ENCODE measurements around the gene TCP11L2.

TCP11L2 gene

DNA sequence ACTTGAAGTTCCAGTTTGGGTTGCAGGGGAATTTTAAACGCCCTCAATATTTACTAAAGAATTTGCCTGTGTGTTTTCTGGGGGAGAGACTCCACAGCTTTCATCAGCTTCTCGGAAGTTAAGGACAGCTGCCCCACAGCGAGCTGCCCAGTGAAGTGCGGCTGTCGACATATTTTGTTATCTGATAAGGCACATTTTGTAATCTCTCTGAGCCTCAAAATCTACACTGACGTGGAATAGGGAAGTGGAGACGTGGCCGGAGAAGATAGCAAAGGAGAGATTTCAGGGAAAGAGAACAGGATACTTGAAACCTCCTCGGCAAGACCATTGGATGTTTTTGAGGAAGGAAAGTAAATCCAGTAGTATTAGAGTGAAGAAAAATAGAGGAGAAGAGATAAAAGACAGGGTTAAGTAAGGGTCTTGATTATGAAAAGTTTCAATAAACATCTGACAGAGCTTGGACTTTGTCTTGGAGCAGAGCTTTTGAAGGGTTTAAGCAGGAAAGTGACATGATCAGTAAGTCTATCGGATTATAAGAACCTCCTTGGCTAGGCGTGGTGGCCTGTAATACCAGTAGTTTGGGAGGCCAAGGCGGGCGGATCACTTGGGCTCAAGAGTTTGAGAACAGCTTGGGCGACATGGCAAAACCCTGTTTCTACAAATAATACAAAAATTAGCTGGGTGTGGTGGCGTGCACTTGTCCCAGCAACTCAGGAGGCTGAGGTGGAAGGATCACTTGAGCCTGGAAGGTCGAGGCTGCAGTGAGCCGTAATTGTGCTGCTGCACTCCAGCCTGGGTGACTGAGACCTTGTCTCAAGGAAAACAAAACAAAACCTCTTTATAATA lies 56.1 kb downstream of the TCP11L2 start:
- TF ChIP-seq EZH2phosphoT487 (IDR thresholded peaks at IDR 0.05; ENCODE audit: low read length), result no peak
- TF ChIP-seq, protein P1, sequence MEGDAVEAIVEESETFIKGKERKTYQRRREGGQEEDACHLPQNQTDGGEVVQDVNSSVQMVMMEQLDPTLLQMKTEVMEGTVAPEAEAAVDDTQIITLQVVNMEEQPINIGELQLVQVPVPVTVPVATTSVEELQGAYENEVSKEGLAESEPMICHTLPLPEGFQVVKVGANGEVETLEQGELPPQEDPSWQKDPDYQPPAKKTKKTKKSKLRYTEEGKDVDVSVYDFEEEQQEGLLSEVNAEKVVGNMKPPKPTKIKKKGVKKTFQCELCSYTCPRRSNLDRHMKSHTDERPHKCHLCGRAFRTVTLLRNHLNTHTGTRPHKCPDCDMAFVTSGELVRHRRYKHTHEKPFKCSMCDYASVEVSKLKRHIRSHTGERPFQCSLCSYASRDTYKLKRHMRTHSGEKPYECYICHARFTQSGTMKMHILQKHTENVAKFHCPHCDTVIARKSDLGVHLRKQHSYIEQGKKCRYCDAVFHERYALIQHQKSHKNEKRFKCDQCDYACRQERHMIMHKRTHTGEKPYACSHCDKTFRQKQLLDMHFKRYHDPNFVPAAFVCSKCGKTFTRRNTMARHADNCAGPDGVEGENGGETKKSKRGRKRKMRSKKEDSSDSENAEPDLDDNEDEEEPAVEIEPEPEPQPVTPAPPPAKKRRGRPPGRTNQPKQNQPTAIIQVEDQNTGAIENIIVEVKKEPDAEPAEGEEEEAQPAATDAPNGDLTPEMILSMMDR (IDR thresholded peaks at IDR 0.05; ENCODE audit: low read length), result 0 out of 2 replicates have a peak, but pooled peaks have one; percentile 16
- TF ChIP-seq EZH2 (optimal IDR thresholded peaks at IDR 0.05; ENCODE audit: low read depth, low read length), result no peak
- peak overlapping the region; percentile 73 for H3K4me2 ChIP-seq (ENCODE audit: low read depth, low read length)
- H4K20me1 ChIP-seq (ENCODE audit: insufficient read depth, low read length), result no peaks in the 10 kb centered on the region
- H3K9ac ChIP-seq (ENCODE audit: low read length), result peak overlapping the region; percentile 75
- peak overlapping the region; percentile 75 for H2AFZ ChIP-seq (ENCODE audit: low read length)
- DNase-seq, result no peak
- peaks cover 50% of the 10 kb centered on the region for H3K79me2 ChIP-seq (ENCODE audit: low read length)
- H3K4me1 ChIP-seq (ENCODE audit: low read length), result 0 out of 2 replicates have a peak, but pooled peaks cover 4% of the 10 kb centered on the region
- H3K36me3 ChIP-seq (replicated peaks; ENCODE audit: insufficient read depth, low read length), result no peaks in the 10 kb centered on the region
- peak overlapping the region; percentile 72 for H3K4me3 ChIP-seq (ENCODE audit: low read length)
- H3K9me3 ChIP-seq (replicated peaks; ENCODE audit: insufficient read depth, low read length), result no peaks in the 10 kb centered on the region
- 0 out of 2 replicates have a peak, but pooled peaks cover 3% of the 10 kb centered on the region for H3F3A ChIP-seq (ENCODE audit: insufficient read depth, low read length)
- H3K27ac ChIP-seq (ENCODE audit: low read length), result peak overlapping the region; percentile 56; the same call in 1 of the 2 replicates
- H3K27me3 ChIP-seq (replicated peaks; ENCODE audit: insufficient read depth, low read length), result no peaks in the 10 kb centered on the region
- H3K9me2 ChIP-seq (replicated peaks; ENCODE audit: insufficient read depth, low read length), result no peaks in the 10 kb centered on the region

DNA sequence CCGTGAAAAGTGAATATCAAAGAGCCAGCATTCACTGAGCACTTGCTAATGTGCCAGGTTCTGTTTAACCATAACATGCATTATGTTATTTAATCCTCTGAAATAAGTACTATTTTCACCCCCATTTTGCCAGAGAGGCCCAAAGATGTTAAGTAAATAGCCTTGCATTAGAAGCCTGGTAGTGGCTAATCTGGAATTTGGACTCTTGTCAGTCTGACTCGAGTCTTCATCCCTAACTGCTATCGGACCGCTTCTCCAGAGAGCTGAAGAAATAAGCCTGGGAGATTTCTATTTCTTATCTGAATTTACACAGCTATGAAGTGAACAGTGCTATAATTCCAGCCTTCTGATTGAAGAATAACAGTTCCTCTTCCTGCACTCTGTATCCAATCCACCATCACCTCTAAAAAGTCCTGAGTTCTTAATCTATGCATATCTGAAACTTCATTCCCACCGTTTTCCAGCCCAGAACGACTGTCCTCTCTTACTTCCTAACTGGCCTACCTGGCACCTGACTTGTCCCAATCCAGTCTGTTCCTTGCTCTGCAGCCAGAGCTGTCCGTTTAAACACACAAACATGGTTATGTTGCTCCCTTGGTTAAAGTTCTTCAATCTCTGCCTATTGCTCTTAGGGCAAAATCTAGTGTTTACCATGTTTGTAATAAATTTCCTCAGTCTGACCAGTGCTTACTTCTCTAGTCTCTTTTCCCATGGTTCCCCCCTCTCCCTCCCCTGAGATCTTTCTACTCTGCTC lies 57.3 kb downstream of the TCP11L2 start:
- Histone ChIP-seq H3K9me2 (replicated peaks; ENCODE audit: insufficient read depth, low read length) (no peaks in the 10 kb centered on the region), H3K9me3 (replicated peaks; ENCODE audit: insufficient read depth, low read length) (no peaks in the 10 kb centered on the region), H2AFZ (ENCODE audit: low read length) (no peak overlapping the region), H3K4me2 (ENCODE audit: low read depth, low read length) (no peak overlapping the region), H3F3A (ENCODE audit: insufficient read depth, low read length) (0 out of 2 replicates have a peak, but pooled peaks cover 3% of the 10 kb centered on the region), H3K9ac (ENCODE audit: low read length) (no peak overlapping the region), H3K4me3 (ENCODE audit: low read length) (no peak overlapping the region), H3K27me3 (replicated peaks; ENCODE audit: insufficient read depth, low read length) (no peaks in the 10 kb centered on the region), H3K4me1 (ENCODE audit: low read length) (0 out of 2 replicates have a peak, but pooled peaks cover 4% of the 10 kb centered on the region), H3K36me3 (replicated peaks; ENCODE audit: insufficient read depth, low read length) (no peaks in the 10 kb centered on the region), H3K79me2 (ENCODE audit: low read length) (peaks cover 50% of the 10 kb centered on the region), H4K20me1 (ENCODE audit: insufficient read depth, low read length) (no peaks in the 10 kb centered on the region), H3K27ac (ENCODE audit: low read length) (no peak overlapping the region)
- DNase-seq, result no peak
- TF ChIP-seq, protein P1 (IDR thresholded peaks at IDR 0.05; ENCODE audit: low read length), result no peak
- TF ChIP-seq EZH2 (optimal IDR thresholded peaks at IDR 0.05; ENCODE audit: low read depth, low read length) (no peak), EZH2phosphoT487 (IDR thresholded peaks at IDR 0.05; ENCODE audit: low read length) (no peak)

DNA sequence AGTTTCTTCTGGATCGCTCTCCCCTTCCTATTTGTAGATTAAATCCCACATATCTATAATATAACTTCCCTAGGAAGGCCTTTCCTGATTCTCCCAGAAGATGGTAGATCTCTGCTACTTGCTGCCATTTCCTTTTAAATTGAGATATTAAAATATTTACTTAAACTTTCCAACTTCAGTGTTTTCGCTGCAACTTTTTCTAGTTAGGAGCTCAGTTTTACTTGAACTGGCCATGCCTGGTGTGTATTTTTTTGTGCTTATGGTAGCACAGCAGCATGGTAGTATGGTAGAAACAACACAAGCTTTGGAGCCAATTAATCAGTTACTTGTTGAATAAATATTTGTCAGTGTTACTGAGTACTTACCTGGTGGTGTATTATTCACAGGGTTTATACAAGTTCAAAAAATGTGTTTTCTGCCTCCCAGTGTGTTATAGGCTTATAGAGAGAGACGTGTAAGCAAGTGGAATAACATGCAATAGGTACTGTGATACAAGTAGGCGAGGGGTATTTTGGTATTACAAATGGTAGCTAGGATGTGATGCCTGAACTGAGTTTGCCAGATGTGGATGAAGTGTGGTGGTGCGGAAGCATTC lies 58.0 kb downstream of the TCP11L2 start:
- no peak overlapping the region for H2AFZ ChIP-seq (ENCODE audit: low read length)
- TF ChIP-seq EZH2phosphoT487 (IDR thresholded peaks at IDR 0.05; ENCODE audit: low read length), result no peak
- no peak for TF ChIP-seq EZH2 (optimal IDR thresholded peaks at IDR 0.05; ENCODE audit: low read depth, low read length)
- TF ChIP-seq, protein P1 (IDR thresholded peaks at IDR 0.05; ENCODE audit: low read length), result no peak
- 0 out of 2 replicates have a peak, but pooled peaks cover 4% of the 10 kb centered on the region for H3K4me1 ChIP-seq (ENCODE audit: low read length)
- H3K4me2 ChIP-seq (ENCODE audit: low read depth, low read length), result no peak overlapping the region
- H3K9me2 ChIP-seq (replicated peaks; ENCODE audit: insufficient read depth, low read length), result no peaks in the 10 kb centered on the region
- H3K27ac ChIP-seq (ENCODE audit: low read length), result no peak overlapping the region
- no peaks in the 10 kb centered on the region for H3K36me3 ChIP-seq (replicated peaks; ENCODE audit: insufficient read depth, low read length)
- H3K79me2 ChIP-seq (ENCODE audit: low read length), result peaks cover 50% of the 10 kb centered on the region
- no peak overlapping the region for H3K9ac ChIP-seq (ENCODE audit: low read length)
- H3K9me3 ChIP-seq (replicated peaks; ENCODE audit: insufficient read depth, low read length), result no peaks in the 10 kb centered on the region
- H3F3A ChIP-seq (ENCODE audit: insufficient read depth, low read length), result 0 out of 2 replicates have a peak, but pooled peaks cover 3% of the 10 kb centered on the region
- no peak overlapping the region for H3K4me3 ChIP-seq (ENCODE audit: low read length)
- no peaks in the 10 kb centered on the region for H4K20me1 ChIP-seq (ENCODE audit: insufficient read depth, low read length)
- no peaks in the 10 kb centered on the region for H3K27me3 ChIP-seq (replicated peaks; ENCODE audit: insufficient read depth, low read length)
- no peak for DNase-seq
